IMR-90 (cell line): ENCODE data around the gene SLC19A2.

Experiments
- FOS ChIP-seq: fragments of 150-350 bp; IDR thresholded peaks from 2 replicates; pipeline ENCODE4 v1.6.1; 2016; ENCODE audit warnings: low read depth, low read length
- RAD21 ChIP-seq: IDR thresholded peaks from 2 replicates; pipeline ENCODE4 v1.6.1; 2012; ENCODE audit warnings: low read length, improper control_type of control experiment
- RFX5 ChIP-seq: IDR thresholded peaks from 2 replicates; pipeline ENCODE4 v1.8.0; 2012; ENCODE audit warnings: low read depth, mild to moderate bottlenecking, low read length, moderate library complexity
- TF ChIP-seq, protein P1 (sequence below): conservative IDR thresholded peaks from 2 replicates; pipeline ENCODE4 v1.5.1; 2012; ENCODE audit warnings: mild to moderate bottlenecking, low read depth, low read length, improper control_type of control experiment
- TF ChIP-seq, protein P2 (sequence below): fragments of 150-350 bp; IDR thresholded peaks from 2 replicates; pipeline ENCODE4 v1.6.1; 2017; ENCODE audit warnings: mild to moderate bottlenecking, antibody characterized with exemption, low read length, low read depth

- TF ChIP-seq, protein P1, sequence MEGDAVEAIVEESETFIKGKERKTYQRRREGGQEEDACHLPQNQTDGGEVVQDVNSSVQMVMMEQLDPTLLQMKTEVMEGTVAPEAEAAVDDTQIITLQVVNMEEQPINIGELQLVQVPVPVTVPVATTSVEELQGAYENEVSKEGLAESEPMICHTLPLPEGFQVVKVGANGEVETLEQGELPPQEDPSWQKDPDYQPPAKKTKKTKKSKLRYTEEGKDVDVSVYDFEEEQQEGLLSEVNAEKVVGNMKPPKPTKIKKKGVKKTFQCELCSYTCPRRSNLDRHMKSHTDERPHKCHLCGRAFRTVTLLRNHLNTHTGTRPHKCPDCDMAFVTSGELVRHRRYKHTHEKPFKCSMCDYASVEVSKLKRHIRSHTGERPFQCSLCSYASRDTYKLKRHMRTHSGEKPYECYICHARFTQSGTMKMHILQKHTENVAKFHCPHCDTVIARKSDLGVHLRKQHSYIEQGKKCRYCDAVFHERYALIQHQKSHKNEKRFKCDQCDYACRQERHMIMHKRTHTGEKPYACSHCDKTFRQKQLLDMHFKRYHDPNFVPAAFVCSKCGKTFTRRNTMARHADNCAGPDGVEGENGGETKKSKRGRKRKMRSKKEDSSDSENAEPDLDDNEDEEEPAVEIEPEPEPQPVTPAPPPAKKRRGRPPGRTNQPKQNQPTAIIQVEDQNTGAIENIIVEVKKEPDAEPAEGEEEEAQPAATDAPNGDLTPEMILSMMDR = no peak
- TF ChIP-seq FOS = no peak
- TF ChIP-seq, protein P2, sequence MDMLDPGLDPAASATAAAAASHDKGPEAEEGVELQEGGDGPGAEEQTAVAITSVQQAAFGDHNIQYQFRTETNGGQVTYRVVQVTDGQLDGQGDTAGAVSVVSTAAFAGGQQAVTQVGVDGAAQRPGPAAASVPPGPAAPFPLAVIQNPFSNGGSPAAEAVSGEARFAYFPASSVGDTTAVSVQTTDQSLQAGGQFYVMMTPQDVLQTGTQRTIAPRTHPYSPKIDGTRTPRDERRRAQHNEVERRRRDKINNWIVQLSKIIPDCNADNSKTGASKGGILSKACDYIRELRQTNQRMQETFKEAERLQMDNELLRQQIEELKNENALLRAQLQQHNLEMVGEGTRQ = no peak
- no peak for TF ChIP-seq RFX5
- no peak for TF ChIP-seq RAD21
These were observed 32.8 kb downstream of the SLC19A2 start for GRCh38 chr1:169452921-169453320.
